Measurements from ENCODE around the gene NR4A1.
A peak's percentile ranks its signal among the peaks of the same experiment; 100 is the strongest.

NR4A1 gene

GRCh38 chr12:52059582-52060497 is 8.6 kb downstream of the NR4A1 start:
- peak in 2 of 3 experiments; percentile 43 to 82 for DNase-seq

GRCh38 chr12:52060498-52061177 is 9.4 kb downstream of the NR4A1 start:
- no peak for DNase-seq

- no peak for DNase-seq
Observed at GRCh38 chr12:52061470-52062166, 10.4 kb downstream of the NR4A1 start.

- no peak for DNase-seq
Observed at GRCh38 chr12:52062167-52063081, 11.2 kb downstream of the NR4A1 start.

GRCh38 chr12:52063082-52063924 is 12.1 kb downstream of the NR4A1 start:
- DNase-seq = no peak

- no peak for DNase-seq
Observed at GRCh38 chr12:52063981-52064649, 12.9 kb downstream of the NR4A1 start.

- DNase-seq = no peak
Observed at GRCh38 chr12:52066346-52067080, 15.3 kb downstream of the NR4A1 start.

GRCh38 chr12:52067081-52067374 is 15.8 kb downstream of the NR4A1 start:
- no peak for DNase-seq

GRCh38 chr12:52069327-52070184 is 18.3 kb downstream of the NR4A1 start, which contains the start of gene ATG101:
ATG101 (plus strand) TSS chr12:52069978; CDS start chr12:52073651, 3,673 bp downstream.
- DNase-seq = peak; percentile 94 to 98 (median 98)

- no peak for DNase-seq
Observed at GRCh38 chr12:52070185-52070925, 19.1 kb downstream of the NR4A1 start.

GRCh38 chr12:52073531-52074381 is 22.5 kb downstream of the NR4A1 start:
- DNase-seq = peak; percentile 35 to 91 (median 68)

GRCh38 chr12:52074971-52075724 is 23.9 kb downstream of the NR4A1 start:
- peak; percentile 36 to 88 (median 82) for DNase-seq

- DNase-seq = no peak
Observed at GRCh38 chr12:52076811-52077210, 25.6 kb downstream of the NR4A1 start.

GRCh38 chr12:52078276-52078675 is 27.0 kb downstream of the NR4A1 start:
- no peak for DNase-seq

- no peak for DNase-seq
Observed at GRCh38 chr12:52079576-52080402, 28.5 kb downstream of the NR4A1 start, which contains the start of gene SMIM41. SMIM41 (plus strand) TSS chr12:52079704; CDS start chr12:52079780, 76 bp downstream.

Measured in NCI-H1417 (cell line).